ENCODE data around the gene EEF1AKMT2. TPM values are rescaled to one million over a fixed set of nuclear protein-coding genes. Genes with fewer than 3 reads are reported as not detected.

The EEF1AKMT2 gene
- total RNA-seq, 1 donor from 2014 or later = 12.5 TPM

- H3K27ac Mint-ChIP-seq (ENCODE audit: unreplicated experiment) = no peak overlapping the region
- DNase-seq (ENCODE audit: low spot score) = no peak
Measured at GRCh38 chr10:124739986-124740368, 51.7 kb downstream of the EEF1AKMT2 start.

GRCh38 chr10:124739119-124739921, 52.4 kb downstream of the EEF1AKMT2 start:
- no peaks in the 10 kb centered on the region for H3K9me3 Mint-ChIP-seq (ENCODE audit: unreplicated experiment)
- no peak for DNase-seq (ENCODE audit: low spot score)
- TF ChIP-seq CTCF (IDR thresholded peaks at IDR 0.05; ENCODE audit: unreplicated experiment) = no peak
- peaks cover 9% of the 10 kb centered on the region for H3K27me3 Mint-ChIP-seq (ENCODE audit: unreplicated experiment)
- no peak overlapping the region for H3K27ac Mint-ChIP-seq (ENCODE audit: unreplicated experiment)
- H3K36me3 Mint-ChIP-seq (ENCODE audit: low read depth, unreplicated experiment) = peaks cover 3% of the 10 kb centered on the region
- H3K4me1 Mint-ChIP-seq (ENCODE audit: unreplicated experiment) = peaks cover 47% of the 10 kb centered on the region
- H3K4me3 Mint-ChIP-seq (ENCODE audit: unreplicated experiment) = no peak overlapping the region

More at GRCh38 chr10:124739986-124740368, 51.7 kb downstream of the EEF1AKMT2 start:
- Mint-ChIP-seq H3K36me3 (ENCODE audit: low read depth, unreplicated experiment) (peaks cover 8% of the 10 kb centered on the region), H3K4me1 (ENCODE audit: unreplicated experiment) (peaks cover 48% of the 10 kb centered on the region), H3K4me3 (ENCODE audit: unreplicated experiment) (no peak overlapping the region), H3K9me3 (ENCODE audit: unreplicated experiment) (no peaks in the 10 kb centered on the region), H3K27me3 (ENCODE audit: unreplicated experiment) (peaks cover 7% of the 10 kb centered on the region)
- TF ChIP-seq CTCF (IDR thresholded peaks at IDR 0.05; ENCODE audit: unreplicated experiment) = no peak

GRCh38 chr10:124738441-124738840, 53.2 kb downstream of the EEF1AKMT2 start:
- peaks cover 8% of the 10 kb centered on the region for H3K36me3 Mint-ChIP-seq (ENCODE audit: low read depth, unreplicated experiment)
- H3K4me3 Mint-ChIP-seq (ENCODE audit: unreplicated experiment) = peak overlapping the region; percentile 48
- H3K27ac Mint-ChIP-seq (ENCODE audit: unreplicated experiment) = no peak overlapping the region
- peaks cover 47% of the 10 kb centered on the region for H3K4me1 Mint-ChIP-seq (ENCODE audit: unreplicated experiment)
- TF ChIP-seq CTCF (IDR thresholded peaks at IDR 0.05; ENCODE audit: unreplicated experiment) = no peak
- peaks cover 9% of the 10 kb centered on the region for H3K27me3 Mint-ChIP-seq (ENCODE audit: unreplicated experiment)
- no peak for DNase-seq (ENCODE audit: low spot score)
- no peaks in the 10 kb centered on the region for H3K9me3 Mint-ChIP-seq (ENCODE audit: unreplicated experiment)

- peaks cover 46% of the 10 kb centered on the region for H3K4me1 Mint-ChIP-seq (ENCODE audit: unreplicated experiment)
- no peak for TF ChIP-seq CTCF (IDR thresholded peaks at IDR 0.05; ENCODE audit: unreplicated experiment)
- peaks cover 9% of the 10 kb centered on the region for H3K27me3 Mint-ChIP-seq (ENCODE audit: unreplicated experiment)
- no peaks in the 10 kb centered on the region for H3K9me3 Mint-ChIP-seq (ENCODE audit: unreplicated experiment)
- no peak overlapping the region for H3K27ac Mint-ChIP-seq (ENCODE audit: unreplicated experiment)
- H3K4me3 Mint-ChIP-seq (ENCODE audit: unreplicated experiment) = no peak overlapping the region
- peaks cover 8% of the 10 kb centered on the region for H3K36me3 Mint-ChIP-seq (ENCODE audit: low read depth, unreplicated experiment)
- no peak for DNase-seq (ENCODE audit: low spot score)
Measured at GRCh38 chr10:124737708-124738107, 54.0 kb downstream of the EEF1AKMT2 start.

GRCh38 chr10:124737221-124737620, 54.5 kb downstream of the EEF1AKMT2 start:
- Mint-ChIP-seq H3K36me3 (ENCODE audit: low read depth, unreplicated experiment) (peaks cover 8% of the 10 kb centered on the region), H3K4me1 (ENCODE audit: unreplicated experiment) (peaks cover 41% of the 10 kb centered on the region), H3K4me3 (ENCODE audit: unreplicated experiment) (peak overlapping the region; percentile 47), H3K27me3 (ENCODE audit: unreplicated experiment) (peaks cover 9% of the 10 kb centered on the region), H3K9me3 (ENCODE audit: unreplicated experiment) (no peaks in the 10 kb centered on the region), H3K27ac (ENCODE audit: unreplicated experiment) (no peak overlapping the region)
- DNase-seq (ENCODE audit: low spot score) = no peak
- TF ChIP-seq CTCF (IDR thresholded peaks at IDR 0.05; ENCODE audit: unreplicated experiment) = no peak
